ENCODE measurements around the gene FHIT.

The FHIT gene

GRCh38 chr3:59812237-59813147, 1438.8 kb downstream of the FHIT start:
- in situ Hi-C loops (cut with HindIII; ENCODE audit: low sequenced_read_pairs), result no loop called here
- no peak for TF ChIP-seq CTCF (IDR thresholded peaks at IDR 0.05; ENCODE audit: low read depth, low read length, missing control alignments)
- no peak for DNase-seq (ENCODE audit: low read depth)
- H3K4me3 ChIP-seq (ENCODE audit: low read depth, low read length), result no peak overlapping the region

- no peak for TF ChIP-seq CTCF (IDR thresholded peaks at IDR 0.05; ENCODE audit: low read depth, low read length, missing control alignments)
- DNase-seq (ENCODE audit: low read depth), result no peak
- in situ Hi-C loops (cut with HindIII; ENCODE audit: low sequenced_read_pairs), result no loop called here
- H3K4me3 ChIP-seq (ENCODE audit: low read depth, low read length), result no peak overlapping the region
Observed at GRCh38 chr3:59811160-59811559, 1440.1 kb downstream of the FHIT start.

- DNase-seq (ENCODE audit: low read depth), result no peak
- TF ChIP-seq CTCF (IDR thresholded peaks at IDR 0.05; ENCODE audit: low read depth, low read length, missing control alignments), result no peak
- in situ Hi-C loops (cut with HindIII; ENCODE audit: low sequenced_read_pairs), result no loop called here
- no peak overlapping the region for H3K4me3 ChIP-seq (ENCODE audit: low read depth, low read length)
Observed at GRCh38 chr3:59810606-59811005, 1440.6 kb downstream of the FHIT start.

GRCh38 chr3:59809710-59810444, 1441.4 kb downstream of the FHIT start:
- peak; percentile 51 for TF ChIP-seq CTCF (IDR thresholded peaks at IDR 0.05; ENCODE audit: low read depth, low read length, missing control alignments)
- DNase-seq (ENCODE audit: low read depth), result peak; percentile 55
- no peak overlapping the region for H3K4me3 ChIP-seq (ENCODE audit: low read depth, low read length)
- in situ Hi-C loops (cut with HindIII; ENCODE audit: low sequenced_read_pairs), result no loop called here

GRCh38 chr3:59809016-59809415, 1442.2 kb downstream of the FHIT start:
- H3K4me3 ChIP-seq (ENCODE audit: low read depth, low read length), result no peak overlapping the region
- in situ Hi-C loops (cut with HindIII; ENCODE audit: low sequenced_read_pairs), result no loop called here
- no peak for DNase-seq (ENCODE audit: low read depth)
- TF ChIP-seq CTCF (IDR thresholded peaks at IDR 0.05; ENCODE audit: low read depth, low read length, missing control alignments), result no peak

GRCh38 chr3:59808446-59808845, 1442.8 kb downstream of the FHIT start:
- in situ Hi-C loops (cut with HindIII; ENCODE audit: low sequenced_read_pairs), result no loop called here
- no peak for DNase-seq (ENCODE audit: low read depth)
- no peak for TF ChIP-seq CTCF (IDR thresholded peaks at IDR 0.05; ENCODE audit: low read depth, low read length, missing control alignments)
- no peak overlapping the region for H3K4me3 ChIP-seq (ENCODE audit: low read depth, low read length)

Data from astrocyte of the cerebellum (primary cell).